ENCODE data around the gene FAF2. TPM values are rescaled to one million over a fixed set of nuclear protein-coding genes. Genes with fewer than 3 reads are reported as not detected.

FAF2 gene
- total RNA-seq, 1 experiment from 2014 or later, result 32.9 TPM

- no peak for DNase-seq (ENCODE audit: low spot score)
- peaks cover 57% of the 10 kb centered on the region for H3K9me3 Mint-ChIP-seq
- no peak for ATAC-seq
- H3K4me1 Mint-ChIP-seq, result no peaks in the 10 kb centered on the region
- H3K27ac Mint-ChIP-seq, result no peak overlapping the region
- no peak overlapping the region for H3K4me3 Mint-ChIP-seq
- peaks cover 28% of the 10 kb centered on the region for H3K36me3 Mint-ChIP-seq
- TF ChIP-seq TEAD4 (CRISPR knock-in tag; IDR thresholded peaks at IDR 0.05) (no peak), ZNF121 (CRISPR knock-in tag; IDR thresholded peaks at IDR 0.05) (no peak), MLX (CRISPR knock-in tag; IDR thresholded peaks at IDR 0.05) (no peak)
- TF ChIP-seq, protein P1, sequence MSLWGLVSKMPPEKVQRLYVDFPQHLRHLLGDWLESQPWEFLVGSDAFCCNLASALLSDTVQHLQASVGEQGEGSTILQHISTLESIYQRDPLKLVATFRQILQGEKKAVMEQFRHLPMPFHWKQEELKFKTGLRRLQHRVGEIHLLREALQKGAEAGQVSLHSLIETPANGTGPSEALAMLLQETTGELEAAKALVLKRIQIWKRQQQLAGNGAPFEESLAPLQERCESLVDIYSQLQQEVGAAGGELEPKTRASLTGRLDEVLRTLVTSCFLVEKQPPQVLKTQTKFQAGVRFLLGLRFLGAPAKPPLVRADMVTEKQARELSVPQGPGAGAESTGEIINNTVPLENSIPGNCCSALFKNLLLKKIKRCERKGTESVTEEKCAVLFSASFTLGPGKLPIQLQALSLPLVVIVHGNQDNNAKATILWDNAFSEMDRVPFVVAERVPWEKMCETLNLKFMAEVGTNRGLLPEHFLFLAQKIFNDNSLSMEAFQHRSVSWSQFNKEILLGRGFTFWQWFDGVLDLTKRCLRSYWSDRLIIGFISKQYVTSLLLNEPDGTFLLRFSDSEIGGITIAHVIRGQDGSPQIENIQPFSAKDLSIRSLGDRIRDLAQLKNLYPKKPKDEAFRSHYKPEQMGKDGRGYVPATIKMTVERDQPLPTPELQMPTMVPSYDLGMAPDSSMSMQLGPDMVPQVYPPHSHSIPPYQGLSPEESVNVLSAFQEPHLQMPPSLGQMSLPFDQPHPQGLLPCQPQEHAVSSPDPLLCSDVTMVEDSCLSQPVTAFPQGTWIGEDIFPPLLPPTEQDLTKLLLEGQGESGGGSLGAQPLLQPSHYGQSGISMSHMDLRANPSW (CRISPR knock-in tag; conservative IDR thresholded peaks at IDR 0.05; ENCODE audit: low read depth), result no peak
- POLR2A ChIA-PET, result no interaction called here
- CTCF ChIA-PET, result no interaction called here
- peaks cover 36% of the 10 kb centered on the region for H3K27me3 Mint-ChIP-seq (ENCODE audit: low read depth)
Observed at GRCh38 chr5:176425138-176425537, 23.0 kb upstream of the FAF2 start.

GRCh38 chr5:176425791-176426190, 22.4 kb upstream of the FAF2 start:
- CTCF ChIA-PET, result no interaction called here
- Mint-ChIP-seq H3K27me3 (ENCODE audit: low read depth) (peaks cover 29% of the 10 kb centered on the region), H3K27ac (no peak overlapping the region), H3K36me3 (peaks cover 22% of the 10 kb centered on the region), H3K4me3 (no peak overlapping the region), H3K9me3 (peaks cover 50% of the 10 kb centered on the region), H3K4me1 (no peaks in the 10 kb centered on the region)
- ATAC-seq (no peak), DNase-seq (ENCODE audit: low spot score) (no peak)
- POLR2A ChIA-PET, result no interaction called here
- TF ChIP-seq USF1 (CRISPR knock-in tag; IDR thresholded peaks at IDR 0.05) (no peak), JAZF1 (CRISPR knock-in tag; IDR thresholded peaks at IDR 0.05) (no peak), RORB (CRISPR knock-in tag; IDR thresholded peaks at IDR 0.05) (no peak), RELA (CRISPR knock-in tag; IDR thresholded peaks at IDR 0.05; ENCODE audit: borderline replicate concordance) (no peak), ESRRA (CRISPR knock-in tag; IDR thresholded peaks at IDR 0.05; ENCODE audit: borderline replicate concordance) (no peak), PREB (CRISPR knock-in tag; IDR thresholded peaks at IDR 0.05; ENCODE audit: borderline replicate concordance) (no peak), GTF2I (CRISPR knock-in tag; conservative IDR thresholded peaks at IDR 0.05) (no peak), USF2 (CRISPR knock-in tag; IDR thresholded peaks at IDR 0.05) (no peak), CREM (CRISPR knock-in tag; IDR thresholded peaks at IDR 0.05) (no peak), TEAD1 (CRISPR knock-in tag; IDR thresholded peaks at IDR 0.05) (no peak), KAT7 (CRISPR knock-in tag; IDR thresholded peaks at IDR 0.05; ENCODE audit: borderline replicate concordance) (no peak), ZNF263 (CRISPR knock-in tag; IDR thresholded peaks at IDR 0.05; ENCODE audit: low read depth) (no peak), NR1H2 (CRISPR knock-in tag; IDR thresholded peaks at IDR 0.05) (no peak), SP1 (CRISPR knock-in tag; conservative IDR thresholded peaks at IDR 0.05) (no peak), ZNF671 (CRISPR knock-in tag; IDR thresholded peaks at IDR 0.05) (no peak)
- TF ChIP-seq, protein P2, sequence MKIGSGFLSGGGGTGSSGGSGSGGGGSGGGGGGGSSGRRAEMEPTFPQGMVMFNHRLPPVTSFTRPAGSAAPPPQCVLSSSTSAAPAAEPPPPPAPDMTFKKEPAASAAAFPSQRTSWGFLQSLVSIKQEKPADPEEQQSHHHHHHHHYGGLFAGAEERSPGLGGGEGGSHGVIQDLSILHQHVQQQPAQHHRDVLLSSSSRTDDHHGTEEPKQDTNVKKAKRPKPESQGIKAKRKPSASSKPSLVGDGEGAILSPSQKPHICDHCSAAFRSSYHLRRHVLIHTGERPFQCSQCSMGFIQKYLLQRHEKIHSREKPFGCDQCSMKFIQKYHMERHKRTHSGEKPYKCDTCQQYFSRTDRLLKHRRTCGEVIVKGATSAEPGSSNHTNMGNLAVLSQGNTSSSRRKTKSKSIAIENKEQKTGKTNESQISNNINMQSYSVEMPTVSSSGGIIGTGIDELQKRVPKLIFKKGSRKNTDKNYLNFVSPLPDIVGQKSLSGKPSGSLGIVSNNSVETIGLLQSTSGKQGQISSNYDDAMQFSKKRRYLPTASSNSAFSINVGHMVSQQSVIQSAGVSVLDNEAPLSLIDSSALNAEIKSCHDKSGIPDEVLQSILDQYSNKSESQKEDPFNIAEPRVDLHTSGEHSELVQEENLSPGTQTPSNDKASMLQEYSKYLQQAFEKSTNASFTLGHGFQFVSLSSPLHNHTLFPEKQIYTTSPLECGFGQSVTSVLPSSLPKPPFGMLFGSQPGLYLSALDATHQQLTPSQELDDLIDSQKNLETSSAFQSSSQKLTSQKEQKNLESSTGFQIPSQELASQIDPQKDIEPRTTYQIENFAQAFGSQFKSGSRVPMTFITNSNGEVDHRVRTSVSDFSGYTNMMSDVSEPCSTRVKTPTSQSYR (CRISPR knock-in tag; IDR thresholded peaks at IDR 0.05), result no peak
- TF ChIP-seq, protein P3, sequence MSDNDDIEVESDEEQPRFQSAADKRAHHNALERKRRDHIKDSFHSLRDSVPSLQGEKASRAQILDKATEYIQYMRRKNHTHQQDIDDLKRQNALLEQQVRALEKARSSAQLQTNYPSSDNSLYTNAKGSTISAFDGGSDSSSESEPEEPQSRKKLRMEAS (CRISPR knock-in tag; IDR thresholded peaks at IDR 0.05), result no peak
